ENCODE results near the gene ATXN7L2. TPM values are rescaled to one million over a fixed set of nuclear protein-coding genes. Genes with fewer than 3 reads are reported as not detected.
A peak's percentile ranks its signal among the peaks of the same experiment; 100 is the strongest.

ATXN7L2 gene
- polyA plus RNA-seq, 3 donors = 9.5 to 13.2 (median 12.3) TPM

DNA sequence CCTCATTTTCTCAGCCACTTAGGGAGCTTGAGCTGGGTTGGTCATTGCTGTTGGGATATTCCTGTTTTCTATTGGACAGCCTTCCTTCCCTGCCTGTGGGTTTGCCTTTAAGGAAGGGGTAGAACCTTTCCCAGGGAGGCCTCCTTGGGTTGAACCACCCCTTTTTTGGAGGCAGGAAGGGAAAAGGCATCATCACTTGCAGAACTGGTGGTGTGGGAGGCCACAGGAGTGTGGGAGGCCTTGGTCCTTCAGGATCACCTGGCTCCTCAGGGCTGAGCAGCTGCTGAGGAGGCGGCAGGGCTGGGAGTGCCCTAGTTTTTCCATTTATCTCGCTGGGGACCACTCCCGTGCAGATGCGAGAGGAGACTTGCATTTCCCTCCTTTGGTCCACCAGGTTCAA is 9.5 kb downstream of the ATXN7L2 start:
- DNase-seq (ENCODE audit: extremely low read depth in 1 of 11, low read depth in 9 of 11, low spot score in 4 of 11) = no peak

DNA sequence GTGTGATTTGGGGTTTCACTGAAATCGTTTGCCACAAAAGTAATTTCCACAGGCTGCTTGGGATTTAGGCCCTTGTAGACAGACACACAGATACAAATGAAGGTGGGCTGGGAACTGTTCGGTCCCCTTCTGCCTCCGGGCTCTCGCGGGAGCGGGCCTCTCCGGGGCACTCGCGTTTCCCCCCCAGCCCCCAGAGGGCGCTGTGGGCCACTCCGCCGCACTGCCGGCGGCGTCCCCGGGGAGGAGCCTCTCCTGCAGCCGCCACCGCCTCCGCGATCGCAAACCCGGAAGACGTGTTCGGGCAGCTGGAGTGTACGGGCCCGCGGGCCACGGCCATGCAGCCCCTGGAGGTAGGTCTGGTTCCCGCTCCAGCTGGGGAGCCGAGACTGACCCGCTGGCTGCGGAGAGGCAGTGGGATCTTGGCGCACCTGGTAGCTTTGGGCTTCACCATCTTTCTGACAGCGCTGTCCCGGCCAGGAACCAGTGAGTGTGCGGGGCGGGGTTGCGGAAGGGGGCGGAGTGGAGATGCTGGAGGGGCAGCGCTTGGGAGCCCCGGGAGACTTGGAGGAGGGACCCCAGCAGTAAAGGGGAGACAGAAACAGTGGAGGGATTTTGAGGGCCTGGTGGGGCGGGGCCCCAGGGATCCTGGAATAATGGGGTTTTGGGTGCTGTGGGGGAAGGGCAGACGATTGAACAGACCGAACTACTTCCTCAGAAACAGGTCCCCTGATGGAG is 10.3 kb downstream of the ATXN7L2 start, which contains the start of gene CYB561D1:
TSS of gene CYB561D1 (plus strand) at position 290 of the 735 bp plus-strand sequence. CDS start at position 336, 46 bp downstream.
- DNase-seq (ENCODE audit: extremely low read depth in 1 of 11, low read depth in 9 of 11, low spot score in 4 of 11) = peak in 9 of 11 donors; percentile 74 to 86 (median 79)

DNA sequence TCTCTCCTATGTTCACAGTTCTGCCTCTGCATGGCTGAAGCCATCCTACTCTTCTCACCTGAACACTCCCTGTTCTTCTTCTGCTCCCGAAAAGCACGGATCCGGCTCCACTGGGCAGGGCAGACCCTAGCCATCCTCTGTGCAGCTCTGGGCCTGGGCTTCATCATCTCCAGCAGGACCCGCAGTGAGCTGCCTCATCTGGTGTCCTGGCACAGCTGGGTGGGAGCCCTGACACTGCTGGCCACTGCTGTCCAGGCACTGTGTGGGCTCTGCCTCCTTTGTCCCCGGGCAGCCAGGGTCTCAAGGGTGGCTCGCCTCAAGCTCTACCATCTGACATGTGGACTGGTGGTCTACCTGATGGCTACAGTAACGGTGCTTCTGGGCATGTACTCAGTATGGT is 12.0 kb downstream of the ATXN7L2 start:
- DNase-seq (ENCODE audit: extremely low read depth in 1 of 11, low read depth in 9 of 11, low spot score in 4 of 11) = no peak

DNA sequence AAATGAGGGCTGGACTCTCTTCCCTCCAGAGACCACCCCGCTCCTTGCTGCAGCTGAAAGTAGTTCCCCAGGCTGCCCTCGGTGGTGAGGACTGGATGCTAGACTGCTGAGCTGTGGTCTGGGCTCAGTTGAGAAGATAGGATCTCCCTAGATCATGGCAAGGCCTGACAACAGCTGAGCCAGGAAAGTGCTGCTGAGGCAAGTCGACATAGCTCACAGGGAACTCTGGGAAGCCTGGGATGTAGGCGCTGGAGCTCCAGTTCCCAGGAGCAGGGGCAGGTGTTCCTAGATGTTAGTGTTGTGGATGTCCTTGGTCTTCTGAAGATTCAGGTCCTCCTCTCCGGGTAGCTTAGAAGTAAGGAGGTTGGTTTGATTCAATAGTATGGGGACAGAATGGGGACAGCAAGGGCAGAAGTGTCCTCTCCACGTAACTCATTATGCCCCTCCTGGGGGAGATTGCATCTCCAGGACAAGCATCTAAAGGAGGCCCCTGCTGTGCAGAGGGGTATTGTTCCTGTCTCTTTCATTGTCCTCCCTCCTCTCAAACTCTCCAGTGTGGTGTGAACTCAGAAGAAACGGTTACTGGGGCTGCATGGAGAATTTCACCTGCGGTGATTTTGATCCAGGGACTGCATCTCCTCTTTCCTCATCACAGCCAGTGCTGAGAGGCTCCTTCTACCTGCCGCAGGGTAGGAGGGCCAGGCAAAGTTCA is 13.9 kb downstream of the ATXN7L2 start:
- no peak for DNase-seq (ENCODE audit: extremely low read depth in 1 of 11, low read depth in 9 of 11, low spot score in 4 of 11)

DNA sequence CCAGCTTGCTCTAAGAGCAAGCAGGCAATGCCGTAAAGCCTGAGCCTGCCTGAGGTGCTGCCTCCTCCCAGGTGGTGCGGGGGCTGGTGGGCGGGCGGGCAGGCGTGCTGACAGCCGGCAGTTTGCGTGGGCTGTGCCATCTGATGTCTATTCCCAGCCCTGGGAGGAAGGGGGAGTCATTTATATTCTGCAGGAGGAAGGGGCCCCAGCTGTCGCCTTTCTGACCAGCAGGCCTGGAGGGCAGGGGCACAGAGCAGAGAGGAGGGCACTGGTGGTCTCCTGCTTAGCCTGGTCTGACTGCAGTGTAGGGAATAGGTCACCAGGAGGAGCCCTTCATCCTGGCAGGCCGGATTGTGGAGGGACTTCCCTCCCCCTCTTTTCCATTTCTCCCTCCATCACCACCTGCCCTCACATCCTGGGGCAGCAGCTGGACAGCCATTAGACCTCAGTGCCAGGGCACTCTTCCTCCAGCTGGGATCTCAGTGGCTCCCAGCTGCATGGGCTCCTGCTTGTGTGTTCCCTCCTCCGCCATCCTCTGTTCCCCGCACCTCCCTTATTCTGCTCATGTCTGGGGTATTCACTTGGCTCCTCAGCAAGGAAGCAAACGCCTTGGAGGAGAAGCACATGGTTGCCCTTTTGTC is 14.6 kb downstream of the ATXN7L2 start:
- DNase-seq (ENCODE audit: extremely low read depth in 1 of 11, low read depth in 9 of 11, low spot score in 4 of 11) = peak in 7 of 11 donors; percentile 59 to 77 (median 71)

DNA sequence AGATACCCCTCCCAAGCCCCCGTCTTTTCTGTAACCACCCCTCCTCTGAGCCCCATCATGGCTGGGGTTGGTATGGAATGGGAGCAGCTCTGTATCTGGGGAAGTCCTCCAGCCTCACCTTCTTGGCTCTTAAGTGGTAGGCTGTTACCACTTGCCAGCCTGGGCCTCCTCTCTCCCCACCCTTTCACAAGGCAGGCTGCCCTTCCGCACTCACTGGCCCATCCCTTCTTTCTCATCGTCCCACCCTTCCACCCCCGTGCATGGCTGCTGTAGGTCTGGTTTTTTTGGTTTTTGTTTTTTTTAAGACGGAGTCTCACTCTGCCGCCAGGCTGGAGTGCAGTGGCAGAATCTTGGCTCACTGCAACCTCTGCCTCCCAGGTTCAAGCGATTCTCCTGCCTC is 15.4 kb downstream of the ATXN7L2 start:
- no peak for DNase-seq (ENCODE audit: extremely low read depth in 1 of 11, low read depth in 9 of 11, low spot score in 4 of 11)

DNA sequence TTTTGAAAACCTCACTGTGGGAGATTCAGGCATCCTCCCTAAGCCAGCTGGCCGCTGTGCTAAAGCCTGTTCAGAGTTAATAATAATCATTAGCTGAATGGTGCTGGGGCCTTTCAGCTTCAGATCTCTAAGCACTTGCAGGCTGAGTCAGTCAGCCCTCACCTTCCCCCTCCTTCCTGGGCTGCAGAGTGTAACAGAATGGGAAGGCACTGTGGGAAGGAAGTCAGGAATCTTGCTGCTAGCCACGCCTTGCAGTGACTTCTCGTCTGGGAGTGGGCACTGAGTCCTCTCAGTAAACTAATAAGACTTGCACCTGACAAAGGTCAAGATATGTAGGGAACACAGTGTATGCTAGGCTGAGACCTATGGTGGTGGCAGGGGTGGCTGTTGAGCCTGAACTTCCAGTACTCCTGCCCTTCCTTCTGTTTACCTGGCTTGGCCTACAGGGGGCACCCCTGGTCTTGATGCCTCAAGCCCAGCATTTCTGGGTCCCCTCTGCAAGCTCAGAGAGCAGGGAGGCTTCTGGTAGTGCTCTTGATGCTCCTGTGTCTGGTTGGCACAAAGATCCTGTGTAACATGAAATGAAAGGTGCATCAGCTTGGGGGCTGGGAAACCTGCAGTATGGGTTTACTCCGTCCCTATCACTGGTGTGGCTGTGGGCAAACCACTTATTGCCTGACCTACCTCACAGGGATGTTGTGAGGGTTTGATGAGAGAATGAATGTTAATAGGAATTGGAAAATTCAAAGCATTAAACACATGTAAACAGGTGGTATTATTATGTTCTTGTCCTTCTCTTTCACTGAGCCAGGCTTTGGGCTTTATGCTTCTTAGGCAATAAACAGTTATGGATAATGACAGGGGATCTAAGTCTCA is 16.2 kb downstream of the ATXN7L2 start:
- no peak for DNase-seq (ENCODE audit: extremely low read depth in 1 of 11, low read depth in 9 of 11, low spot score in 4 of 11)

DNA sequence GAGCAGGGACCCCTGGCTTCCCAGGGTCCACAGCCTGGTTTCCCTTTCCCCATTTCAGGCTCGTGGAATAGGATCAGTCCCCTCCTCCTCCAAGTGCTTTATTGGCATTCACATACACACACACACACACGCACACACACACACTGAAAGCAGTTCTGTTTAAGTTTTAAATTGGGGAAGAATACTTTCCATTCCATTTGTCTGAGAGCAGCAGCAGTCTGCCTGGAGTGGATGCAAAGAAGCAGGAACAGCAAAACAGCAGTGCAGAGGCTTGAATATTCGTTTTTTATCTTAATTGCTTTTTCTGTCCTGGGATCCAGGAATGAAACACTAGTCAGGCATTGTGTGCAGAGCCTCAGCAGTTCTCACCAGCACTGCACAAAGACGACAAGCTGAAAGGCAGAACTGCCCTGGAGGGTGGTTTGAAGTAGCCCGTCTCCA is 17.3 kb downstream of the ATXN7L2 start:
- no peak for DNase-seq (ENCODE audit: extremely low read depth in 1 of 11, low read depth in 9 of 11, low spot score in 4 of 11)

DNA sequence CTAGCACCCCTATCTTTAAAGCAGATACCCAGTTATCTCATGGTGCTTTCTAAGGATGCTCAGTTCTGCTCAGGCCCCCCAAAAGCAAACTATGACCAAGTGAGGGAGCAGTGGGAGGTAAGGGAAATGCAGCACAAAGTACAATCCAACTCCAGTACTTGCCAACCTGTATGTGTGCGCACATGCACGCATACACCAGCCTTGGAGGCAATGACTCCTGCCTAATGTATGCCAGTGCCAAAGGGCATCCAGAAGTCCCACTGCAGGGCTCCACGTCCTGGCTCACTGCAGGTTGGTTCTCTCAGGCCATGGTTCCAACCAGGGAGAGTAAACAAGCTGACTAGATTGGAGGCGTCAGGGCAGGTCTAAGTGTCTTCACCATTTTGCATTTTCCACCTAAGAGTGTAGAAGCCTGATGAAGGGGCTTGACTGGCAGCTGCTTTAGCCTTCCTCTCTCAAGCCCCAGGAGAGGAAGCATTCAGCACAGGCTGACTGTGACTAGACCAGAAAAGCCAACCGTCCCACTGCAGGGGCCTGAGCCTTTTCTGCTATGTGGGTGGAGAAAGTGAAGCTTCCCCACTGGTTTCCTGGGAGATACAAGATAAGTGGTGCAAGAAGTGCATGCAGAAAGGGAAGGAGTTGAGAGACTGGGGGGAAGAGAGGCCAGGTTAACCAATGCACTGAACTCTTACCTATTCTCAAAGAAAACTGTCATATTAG is 18.1 kb downstream of the ATXN7L2 start:
- no peak for DNase-seq (ENCODE audit: extremely low read depth in 1 of 11, low read depth in 9 of 11, low spot score in 4 of 11)

DNA sequence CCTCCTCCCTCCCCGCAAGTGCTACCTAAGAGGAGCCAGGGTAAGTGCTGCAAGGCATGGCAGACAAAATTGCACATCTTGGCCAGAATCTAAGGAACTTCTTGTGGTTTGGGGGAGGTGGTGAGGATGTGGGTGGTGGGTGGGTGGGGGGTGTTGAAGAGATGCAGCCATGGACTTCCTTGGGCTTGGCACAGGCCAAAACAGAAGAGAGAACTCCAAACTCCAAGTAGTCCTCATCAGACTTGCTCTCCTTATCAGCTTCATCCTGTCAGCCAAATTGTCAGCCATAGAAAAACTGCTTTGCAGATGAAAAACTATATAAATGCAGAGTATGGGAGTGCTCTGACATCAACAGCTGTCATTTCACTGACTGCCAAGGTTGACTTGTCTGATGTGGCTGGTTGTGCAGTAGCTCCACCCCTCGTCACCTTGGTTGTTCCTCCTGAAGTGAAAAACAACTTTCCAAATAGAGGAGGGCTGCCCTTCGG is 18.7 kb downstream of the ATXN7L2 start:
- no peak for DNase-seq (ENCODE audit: extremely low read depth in 1 of 11, low read depth in 9 of 11, low spot score in 4 of 11)

DNA sequence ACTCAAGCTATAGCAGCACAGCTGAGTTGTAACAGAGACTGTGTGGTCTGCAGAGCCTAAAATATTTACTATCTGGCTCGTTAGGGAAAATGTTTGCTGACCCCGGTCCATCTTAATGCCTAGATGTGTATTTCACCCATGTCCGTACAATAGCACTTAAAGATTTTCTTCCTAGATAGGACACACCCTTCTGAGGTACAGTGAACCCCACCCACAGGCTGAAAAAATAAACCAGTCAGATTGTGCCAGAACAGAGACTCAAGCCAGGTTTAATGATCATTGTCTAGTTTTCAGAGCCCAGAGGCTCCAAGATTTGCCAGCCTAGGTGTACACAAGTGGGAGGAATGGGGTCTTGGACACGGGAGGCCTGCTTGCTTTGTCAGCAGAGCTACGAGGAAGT is 20.2 kb downstream of the ATXN7L2 start:
- DNase-seq (ENCODE audit: extremely low read depth in 1 of 11, low read depth in 9 of 11, low spot score in 4 of 11) = no peak

DNA sequence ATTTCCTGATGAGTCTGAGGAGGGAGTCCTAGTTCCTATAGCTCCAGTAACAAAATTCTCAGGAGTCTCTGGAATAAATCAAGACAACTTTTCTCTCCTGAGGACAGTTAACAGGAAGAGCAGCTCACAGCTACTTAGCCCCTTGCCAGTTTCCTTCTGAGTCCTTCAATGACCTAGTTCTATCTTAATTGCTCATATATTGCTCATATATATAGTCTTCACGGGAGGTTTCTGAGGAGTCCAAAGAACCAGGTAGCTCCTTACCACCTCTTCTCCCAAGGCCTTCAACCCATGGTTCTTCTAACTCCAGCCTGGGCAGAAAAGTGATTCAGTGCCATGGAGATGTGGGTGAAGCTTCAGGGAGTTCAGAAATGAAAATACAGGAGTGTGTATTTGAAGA is 21.3 kb downstream of the ATXN7L2 start:
- DNase-seq (ENCODE audit: extremely low read depth in 1 of 11, low read depth in 9 of 11, low spot score in 4 of 11) = no peak

DNA sequence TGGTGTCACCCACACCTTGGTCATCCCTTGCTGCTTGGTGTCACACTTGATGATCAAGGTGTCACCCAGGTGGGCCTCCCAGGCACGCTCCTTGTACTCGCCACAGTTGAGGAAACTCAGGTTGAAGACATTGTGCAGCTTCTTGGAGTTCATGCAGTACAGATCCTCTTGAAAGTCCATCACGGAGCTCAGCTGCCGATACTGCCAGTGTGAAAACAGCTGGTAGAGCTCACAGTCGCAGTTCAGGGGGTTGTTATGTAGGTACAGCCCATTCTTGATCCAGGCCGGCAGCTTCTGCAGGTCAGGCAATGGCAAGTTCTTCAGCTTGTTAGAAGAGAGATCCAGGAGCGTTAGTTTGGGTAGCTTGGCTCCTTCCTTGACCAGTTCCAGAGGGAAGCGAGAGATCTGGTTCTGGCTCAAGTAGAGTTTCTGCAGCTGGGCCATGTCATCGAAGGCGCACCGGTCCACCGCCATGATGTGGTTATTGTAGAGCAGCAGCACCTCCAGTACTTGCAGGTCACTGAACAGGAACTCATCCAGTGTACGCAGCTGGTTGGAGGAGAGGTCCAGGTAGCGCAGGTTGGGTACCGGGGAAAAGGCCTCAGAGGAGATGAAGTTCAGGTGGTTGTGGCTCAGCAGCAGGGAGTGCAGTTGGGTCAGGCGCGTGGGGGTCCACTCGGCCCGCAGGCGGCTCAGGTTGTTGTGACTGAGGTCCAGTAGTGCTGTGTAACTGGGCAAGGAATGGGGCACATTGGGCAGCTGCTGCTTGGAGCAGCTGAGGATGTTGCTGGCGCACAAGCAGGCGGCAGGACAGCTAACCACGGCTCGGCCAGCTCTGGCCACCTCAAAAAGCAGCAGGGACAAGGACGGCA is 24.5 kb downstream of the ATXN7L2 start:
- no peak for DNase-seq (ENCODE audit: extremely low read depth in 1 of 11, low read depth in 9 of 11, low spot score in 4 of 11)

DNA sequence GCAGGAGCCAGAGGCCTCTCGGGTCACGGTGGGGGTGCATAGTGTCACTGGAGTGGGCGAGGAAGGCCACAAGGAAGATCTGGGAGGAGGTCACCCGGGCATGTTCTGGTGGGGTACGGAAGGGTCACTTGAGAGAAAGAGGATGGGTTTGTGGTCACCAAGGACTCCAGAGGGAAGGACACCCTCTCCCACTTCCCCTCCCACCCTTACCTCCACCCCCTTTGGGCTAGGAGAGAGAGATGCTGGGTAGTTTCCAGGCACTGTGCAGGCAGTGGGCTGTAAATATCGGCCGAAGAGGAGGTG is 25.1 kb downstream of the ATXN7L2 start:
- no peak for DNase-seq (ENCODE audit: extremely low read depth in 1 of 11, low read depth in 9 of 11, low spot score in 4 of 11)

DNA sequence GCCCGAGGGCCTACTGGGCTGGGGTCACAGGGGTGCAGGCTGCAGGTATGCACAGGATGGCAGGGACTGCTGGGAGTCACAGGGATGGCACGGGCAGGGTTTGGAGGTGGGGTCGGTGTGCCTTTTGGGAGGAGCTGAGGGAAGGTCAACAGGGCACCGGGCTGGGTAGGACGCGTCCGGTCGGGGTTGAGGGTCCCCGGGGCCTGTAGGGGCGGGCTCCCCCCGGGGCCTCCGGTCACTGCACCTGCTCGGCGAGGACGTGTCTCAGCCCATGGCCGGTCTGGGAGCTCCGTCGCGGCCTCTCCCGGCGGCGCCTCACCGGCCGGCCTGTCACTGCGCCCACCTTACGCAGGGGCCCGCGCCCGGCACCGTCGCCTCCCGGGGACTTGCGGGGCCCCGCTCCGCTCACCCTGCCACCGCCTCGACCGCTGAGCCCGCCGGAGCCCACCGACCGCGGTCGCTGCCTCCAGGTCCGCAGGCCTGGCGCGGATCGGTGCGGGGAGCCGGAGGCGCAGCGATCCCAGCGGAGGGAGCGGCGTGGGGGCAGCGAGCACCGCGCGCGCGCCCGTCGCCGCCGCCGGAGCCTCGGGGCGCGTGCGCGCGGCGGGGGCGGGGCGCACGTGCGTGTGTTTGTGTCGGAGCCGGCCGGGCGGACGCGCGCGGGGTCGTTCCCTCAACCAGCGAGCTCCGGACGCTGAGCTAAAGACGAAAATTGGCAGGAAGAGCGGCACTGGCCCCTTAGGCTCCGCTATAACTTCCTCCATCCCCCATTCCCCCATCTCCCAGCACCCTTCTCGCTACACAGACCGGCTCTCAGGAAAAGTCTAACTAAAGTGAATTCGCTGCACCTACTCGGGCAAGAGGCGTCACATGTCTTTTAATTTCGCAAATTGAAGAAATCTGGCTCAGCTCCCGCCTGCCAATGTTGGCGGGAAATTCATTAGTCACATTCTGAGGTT is 25.8 kb downstream of the ATXN7L2 start, which contains the start of gene AMIGO1:
TSS of gene AMIGO1 (minus strand) at position 552 of the 959 bp plus-strand sequence. CDS start 815 bp downstream, outside the sequence.
- DNase-seq (ENCODE audit: extremely low read depth in 1 of 11, low read depth in 9 of 11, low spot score in 4 of 11) = peak in 6 of 11 donors; percentile 56 to 73 (median 62)

DNA sequence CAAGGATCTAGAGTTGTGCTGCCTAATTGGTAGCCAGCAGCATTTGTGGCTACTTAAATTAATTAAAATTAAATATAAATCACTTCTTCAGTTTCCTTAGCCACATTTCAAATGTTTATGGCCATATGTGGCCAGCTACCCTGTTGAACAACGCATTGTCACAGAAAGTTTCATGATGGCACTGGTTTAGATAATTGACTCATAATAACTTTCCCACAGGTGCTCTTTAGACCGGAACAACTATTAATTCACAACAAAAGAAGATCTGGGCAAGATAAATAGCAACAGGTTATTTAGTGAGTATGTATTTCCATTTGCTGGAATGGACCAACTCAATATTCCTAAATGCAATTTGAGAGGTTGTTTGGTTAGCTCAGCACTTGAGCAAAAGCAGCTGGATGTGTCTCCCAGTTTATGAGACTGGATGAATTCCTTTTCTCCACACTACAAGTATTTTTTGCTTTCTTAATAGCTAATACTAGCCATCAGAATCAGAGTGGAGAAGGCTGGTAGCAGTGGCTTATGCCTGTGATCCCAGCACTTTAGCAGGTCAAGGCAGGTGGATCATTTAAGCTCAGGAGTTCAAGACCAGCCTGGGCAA is 29.5 kb downstream of the ATXN7L2 start:
- peak in 1 of 11 donors; percentile 63 for DNase-seq (ENCODE audit: extremely low read depth in 1 of 11, low read depth in 9 of 11, low spot score in 4 of 11)

All from renal cortex interstitium (tissue), 11 donors.